PFSK-1 (cell line): ENCODE results near the gene PVR.

ENCODE experiments used
- POLR2AphosphoS5 ChIP-seq: IDR thresholded peaks from 2 replicates; pipeline ENCODE4 v1.6.1; 2012; ENCODE audit warnings: low read depth, mild to moderate bottlenecking, control low read depth, low read length, moderate library complexity
- REST ChIP-seq, 2 experiments: IDR thresholded peaks; 2 replicates each; pipeline versions ENCODE4 v1.6.1 to v1.8.0; 2011 to 2012; ENCODE audit warnings: low read depth in 2 of 2, low read length in 2 of 2, control low read depth in 1 of 2, inconsistent platforms in 1 of 2, mild to moderate bottlenecking in 1 of 2, moderate library complexity in 1 of 2; ENCODE audit not compliant: insufficient read depth in 1 of 2
- SIN3A ChIP-seq: IDR thresholded peaks from 2 replicates; pipeline ENCODE4 v1.6.1; 2012; ENCODE audit warnings: mild to moderate bottlenecking, low read length, moderate library complexity, borderline replicate concordance; ENCODE audit not compliant: insufficient read depth
- TAF1 ChIP-seq: IDR thresholded peaks from 2 replicates; pipeline ENCODE4 v1.6.1; 2012; ENCODE audit warnings: low read length, control low read depth, borderline replicate concordance; ENCODE audit not compliant: insufficient read depth

GRCh38 chr19:44689290-44690130, 45.8 kb downstream of the PVR start:
- no peak for TF ChIP-seq REST (IDR thresholded peaks at IDR 0.05; ENCODE audit: insufficient read depth in 1 of 2, low read depth in 2 of 2, low read length in 2 of 2)
- no peak for TF ChIP-seq POLR2AphosphoS5
- no peak for TF ChIP-seq SIN3A
- no peak for TF ChIP-seq TAF1
